K562 (cell line): ENCODE data around the gene DMRTA1. TPM values are rescaled to one million over a fixed set of nuclear protein-coding genes. Genes with fewer than 3 reads are reported as not detected.

Experiments
- ATAC-seq: fragments of 200-7000 bp; cut with Tn5 transposase; 3 replicates; pipeline ENCODE4 v1.9.1; 2020; ENCODE audit warnings: moderate library complexity
- BruUV-seq: library from RNA; stranded (reverse); fragments of 400-500 nt; replicated peaks from 2 replicates; lab custom pipeline; 2021; lab: Mats Ljungman, UMichigan
- CTCF ChIA-PET: fragments of 300-600 bp; formaldehyde crosslinking; extraction: SDS; loops from one replicate; lab custom pipeline; 2021; ENCODE audit warnings: low intra/inter-chr PET ratio; lab: Yijun Ruan, JAX
- POLR2A ChIA-PET: fragments of 300-600, 350-650 bp; sonication (Branson Sonifier 250); formaldehyde crosslinking; extraction: SDS; loops from one replicate; lab custom pipeline; 2021; ENCODE audit warnings: antibody characterized with exemption, inconsistent platforms; lab: Yijun Ruan, JAX
- DNase-seq, 4 experiments: peaks; one replicate each; pipeline versions ENCODE4 v3.0.0 to v3.0.0-alpha.2; 2011 to 2018; ENCODE audit warnings: low spot score in 3 of 4, mixed read lengths in 3 of 4; ENCODE audit errors: extremely low read depth in 1 of 4
- FAIRE-seq: peaks from 2 replicates; lab custom pipeline; 2011; peaks lifted over from hg19 to GRCh38; lab: Jason Lieb, UNC
- H2AFZ ChIP-seq: 2 replicates; pipeline ENCODE4 v1.6.0; 2011; ENCODE audit warnings: low read depth, low read length, control low read depth, inconsistent platforms
- H3K27ac ChIP-seq: fragments of 200-600 bp; 3 replicates; pipeline ENCODE4 v1.8.0; 2011; ENCODE audit warnings: low read depth, mild to moderate bottlenecking, control low read depth, inconsistent platforms, low read length, moderate library complexity, mixed read lengths; ENCODE audit errors: extremely low read depth
- H3K27me3 ChIP-seq, 2 experiments: fragments of 300-600 bp in 1 of 2; 2 replicates in 1 of 2; 3 replicates in 1 of 2; pipeline versions ENCODE4 v1.6.0 to v1.8.0; 2011; ENCODE audit warnings: inconsistent platforms in 2 of 2, low read length in 2 of 2, mild to moderate bottlenecking in 1 of 2, mixed read lengths in 1 of 2, moderate library complexity in 1 of 2; ENCODE audit not compliant: control insufficient read depth in 2 of 2, insufficient read depth in 2 of 2
- H3K36me3 ChIP-seq: fragments of 300-600 bp; 3 replicates; pipeline ENCODE4 v1.8.0; 2011; ENCODE audit warnings: mild to moderate bottlenecking, low read length, inconsistent platforms; ENCODE audit not compliant: control insufficient read depth, insufficient read depth
- H3K4me1 ChIP-seq, 2 experiments: fragments of 200-600 bp in 1 of 2; replicated peaks in 1 of 2; 2 replicates in 1 of 2; 3 replicates in 1 of 2; pipeline versions ENCODE4 v1.5.1 to v1.8.0; 2011; ENCODE audit warnings: inconsistent platforms in 2 of 2, low read length in 2 of 2, mild to moderate bottlenecking in 1 of 2, mixed read lengths in 1 of 2, moderate library complexity in 1 of 2; ENCODE audit not compliant: control insufficient read depth in 2 of 2, insufficient read depth in 2 of 2
- H3K4me2 ChIP-seq: 2 replicates; pipeline ENCODE4 v1.6.1; 2011; ENCODE audit warnings: low read length, control low read depth, inconsistent platforms, mixed read lengths; ENCODE audit not compliant: insufficient read depth
- H3K4me3 ChIP-seq: fragments of 200-600 bp; sonication (generic), shearing (Covaris generic); 2 replicates; pipeline ENCODE4 v1.5.1; 2016; ENCODE audit warnings: control low read depth, inconsistent platforms
- H3K79me2 ChIP-seq: fragments of 200-600 bp; 3 replicates; pipeline ENCODE4 v1.8.0; 2011; ENCODE audit warnings: low read length, inconsistent platforms; ENCODE audit not compliant: control insufficient read depth, insufficient read depth
- H3K9ac ChIP-seq, 2 experiments: 2 replicates each; pipeline versions ENCODE4 v1.6.0 to v1.6.1; 2011; ENCODE audit warnings: low read depth in 2 of 2, low read length in 2 of 2, control low read depth in 1 of 2, inconsistent platforms in 1 of 2, mild to moderate bottlenecking in 1 of 2, mixed read lengths in 1 of 2; ENCODE audit not compliant: insufficient read depth in 1 of 2
- H3K9me1 ChIP-seq: one replicate; pipeline ENCODE4 v1.6.0; 2011; ENCODE audit warnings: inconsistent platforms, mild to moderate bottlenecking, low read length, moderate library complexity; ENCODE audit not compliant: control insufficient read depth, insufficient read depth
- H3K9me3 ChIP-seq: replicated peaks from 2 replicates; pipeline ENCODE4 v1.5.1; 2011; ENCODE audit warnings: low read depth, low read length, inconsistent platforms; ENCODE audit not compliant: control insufficient read depth, insufficient read depth
- H4K20me1 ChIP-seq: replicated peaks from 2 replicates; pipeline ENCODE4 v1.6.1; 2011; ENCODE audit warnings: low read length, inconsistent platforms, mixed read lengths; ENCODE audit not compliant: control insufficient read depth, insufficient read depth
- CSDE1 ChIP-seq, 2 experiments: fragments of 450-650 bp; IDR thresholded peaks; 2 replicates each; pipeline ENCODE4 v1.6.1; 2016; ENCODE audit warnings: mild to moderate bottlenecking in 1 of 2
- EWSR1 ChIP-seq: fragments of 450-650 bp; IDR thresholded peaks from 2 replicates; pipeline ENCODE4 v1.6.1; 2018; ENCODE audit warnings: borderline replicate concordance, mild to moderate bottlenecking, low read depth, moderate library complexity; ENCODE audit not compliant: partially characterized antibody
- HCFC1 ChIP-seq: IDR thresholded peaks from 2 replicates; pipeline ENCODE4 v1.6.1; 2012; ENCODE audit warnings: low read depth, low read length, improper control_type of control experiment
- NEUROD1 ChIP-seq: fragments of 150-350 bp; IDR thresholded peaks from 2 replicates; pipeline ENCODE4 v1.6.1; 2014; ENCODE audit warnings: borderline replicate concordance, low read length, low read depth; ENCODE audit not compliant: partially characterized antibody
- NR2C1 ChIP-seq, 2 experiments: fragments of 450-650 bp; IDR thresholded peaks; 2 replicates each; pipeline ENCODE4 v1.6.1; 2017; ENCODE audit warnings: mild to moderate bottlenecking in 2 of 2, antibody characterized with exemption in 1 of 2, inconsistent platforms in 1 of 2, missing compliant biosample characterization in 1 of 2, missing genetic modification characterization in 1 of 2
- POLR2A ChIP-seq: fragments of 450-650 bp; conservative IDR thresholded peaks from 2 replicates; pipeline ENCODE4 v1.6.1; 2016
- POLR2AphosphoS2 ChIP-seq: IDR thresholded peaks from 2 replicates; pipeline ENCODE4 v1.6.1; 2012; ENCODE audit warnings: low read length, improper control_type of control experiment
- PURB ChIP-seq: sonication (generic); formaldehyde crosslinking; IDR thresholded peaks from 2 replicates; pipeline ENCODE4 v1.9.0; 2021; ENCODE audit warnings: low read depth, mild to moderate bottlenecking, missing genetic modification reagents
- ZEB2 ChIP-seq: fragments of 450-650 bp; IDR thresholded peaks from 2 replicates; pipeline ENCODE4 v1.6.1; 2016
- ZNF12 ChIP-seq: sonication (generic); formaldehyde crosslinking; IDR thresholded peaks from 2 replicates; pipeline ENCODE4 v1.4.0; 2020; ENCODE audit warnings: mild to moderate bottlenecking, missing genetic modification reagents
- ZNF232 ChIP-seq: sonication (generic); formaldehyde crosslinking; IDR thresholded peaks from 2 replicates; pipeline ENCODE4 v1.8.0; 2022; ENCODE audit warnings: mild to moderate bottlenecking, missing genetic modification reagents
- WGBS: fragments of 100-300 bp; shearing (Covaris generic); methylation state at CpG from one replicate; pipeline ENCODE4 v1.1.6; 2016; ENCODE audit warnings: low coverage, mixed read lengths; ENCODE audit not compliant: insufficient coverage; ENCODE audit errors: missing lambda C conversion rate; 5-methylcytosine and 5-hydroxymethylcytosine counted together
- in situ Hi-C: fragments of 300-500 bp; cut with MboI; formaldehyde crosslinking; loops from 4 replicates; pipeline ENCODE4 v1.15.0; 2018; ENCODE audit warnings: inconsistent platforms, mixed read lengths
- intact Hi-C: fragments of 100-400 bp; cut with micrococcal nuclease; formaldehyde crosslinking; loops from 2 replicates; pipeline ENCODE4 v1.14.2; 2022
- polyA plus RNA-seq, 8 experiments: library from polyadenylated mRNA; depleted of rRNA in 4 of 8; stranded (reverse) in 5 of 8; unstranded in 3 of 8; fragments of >200 nt; fragmentation: Nextera tagmentation in 2 of 8; fragmentation: Illumina TruSeq in 1 of 8; extraction: Ambion mirVana in 2 of 8; extraction: Trizol in 1 of 8; gene quantifications; 2 replicates each; pipeline versions ENCODE4 v1.2.1 to v1.2.3, GENCODE V29; 2011 to 2014; ENCODE audit warnings: inconsistent platforms in 1 of 8, missing spikeins in 1 of 8
- total RNA-seq, 7 experiments: library from RNA; depleted of rRNA in 6 of 7; stranded (reverse); fragments of >200 nt in 6 of 7; fragmentation: Illumina TruSeq in 2 of 7; extraction: Trizol in 2 of 7; gene quantifications; 2 replicates each; pipeline versions ENCODE4 v1.2.1 to v1.2.3, GENCODE V29; 2011 to 2021; ENCODE audit warnings: low replicate concordance in 1 of 7
- TF ChIP-seq, protein P1 (sequence below): sonication (generic); formaldehyde crosslinking; IDR thresholded peaks from 2 replicates; pipeline ENCODE4 v1.8.1; 2022; ENCODE audit warnings: missing genetic modification reagents
- TF ChIP-seq, protein P2 (sequence below): sonication (generic); formaldehyde crosslinking; IDR thresholded peaks from 2 replicates; pipeline ENCODE4 v1.9.0; 2022; ENCODE audit warnings: mild to moderate bottlenecking, missing genetic modification reagents
- TF ChIP-seq, protein P3 (sequence below), 3 experiments: IDR thresholded peaks in 2 of 3; conservative IDR thresholded peaks in 1 of 3; 2 replicates each; pipeline ENCODE4 v1.5.1; 2011 to 2012; ENCODE audit warnings: low read length in 3 of 3, mild to moderate bottlenecking in 3 of 3, control low read depth in 2 of 3, improper control_type of control experiment in 1 of 3, inconsistent platforms in 1 of 3, low read depth in 1 of 3, mixed read lengths in 1 of 3, moderate library complexity in 1 of 3; ENCODE audit not compliant: insufficient read depth in 2 of 3
- TF ChIP-seq, protein P4 (sequence below), 3 experiments: fragments of 200-800 bp in 1 of 3; fragments of 250-450 bp in 1 of 3; fragments of 450-650 bp in 1 of 3; sonication (Bioruptor Pico) in 1 of 3; sonication (Bioruptor generic) in 1 of 3; formaldehyde crosslinking in 1 of 3; IDR thresholded peaks; 2 replicates each; pipeline versions ENCODE4 v1.6.1 to v1.8.0; 2016 to 2022; ENCODE audit warnings: mild to moderate bottlenecking in 2 of 3, missing genetic modification characterization in 2 of 3, missing compliant biosample characterization in 1 of 3, moderate library complexity in 1 of 3

Gene DMRTA1
- total and polyA plus RNA-seq, 9 of the 15 experiments (the other 6 are each of a cell fraction or from before 2014, with no cell fraction given), result not detected

DNA sequence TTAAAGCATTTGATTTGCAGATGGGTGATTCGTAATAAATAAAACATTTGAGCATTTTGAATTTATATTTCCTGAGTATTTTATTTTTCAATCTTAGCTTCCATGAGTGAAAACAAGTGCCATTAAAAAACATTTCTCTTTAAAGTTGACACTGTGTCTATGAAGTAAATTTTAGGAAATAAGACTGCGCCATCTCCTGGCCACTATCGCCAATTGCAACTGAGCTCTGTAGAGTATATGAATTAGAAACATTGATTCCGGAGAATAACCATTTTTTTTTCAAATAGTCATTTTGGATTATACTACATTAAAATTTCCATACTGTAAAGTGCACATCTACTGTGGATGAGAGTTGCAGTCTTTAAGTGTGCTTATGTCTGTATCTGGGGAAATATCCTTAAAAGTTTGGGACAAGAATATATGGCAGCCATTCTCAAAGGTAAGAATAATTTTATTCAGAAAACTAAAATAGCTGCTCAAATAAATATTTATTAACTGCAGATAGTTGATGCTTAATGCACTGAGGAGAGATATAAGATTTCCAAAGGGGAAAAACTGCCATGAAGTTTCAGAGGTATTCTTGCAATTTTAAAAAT is 5.9 kb downstream of the DMRTA1 start (continued):
- TF ChIP-seq EWSR1 (no peak), ZNF12 (CRISPR knock-in tag) (no peak), ZEB2 (no peak)

DNA sequence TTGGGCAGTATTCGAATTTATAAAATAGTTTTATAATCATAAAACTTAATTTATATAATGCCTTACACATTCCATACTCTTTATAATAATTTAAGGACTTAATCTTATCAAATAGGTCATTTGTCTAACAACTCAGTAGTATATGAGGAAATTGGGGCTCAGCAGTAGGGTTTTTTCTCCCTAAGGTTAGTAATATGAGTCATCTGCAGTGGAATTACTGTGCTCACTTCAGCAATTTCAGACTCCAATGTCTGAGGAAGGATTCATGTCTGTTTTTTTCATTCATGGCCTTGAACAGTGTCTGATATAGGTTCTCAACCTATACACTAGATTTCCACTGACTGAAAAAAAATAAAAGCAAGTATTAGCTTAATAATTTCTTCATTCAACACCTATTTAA is 7.4 kb downstream of the DMRTA1 start:
- no peak overlapping the region for H3K27ac ChIP-seq
- no peaks in the 10 kb centered on the region for H3K4me1 ChIP-seq
- in situ Hi-C loops (no loop called here), intact Hi-C loops (no loop called here)
- BruUV-seq, result no TSS peak
- no peaks in the 10 kb centered on the region for H3K27me3 ChIP-seq
- H4K20me1 ChIP-seq, result no peaks in the 10 kb centered on the region
- no peaks in the 10 kb centered on the region for H3K79me2 ChIP-seq
- H3K4me3 ChIP-seq, result no peak overlapping the region
- no peaks in the 10 kb centered on the region for H3K36me3 ChIP-seq
- no peaks in the 10 kb centered on the region for H3K9me3 ChIP-seq
- ChIA-PET CTCF (no interaction called here), POLR2A (no interaction called here)
- H3K4me2 ChIP-seq, result no peak overlapping the region
- ATAC-seq (no peak), FAIRE-seq (no peak), DNase-seq (no peak)
- H2AFZ ChIP-seq, result no peak overlapping the region
- no peak overlapping the region for H3K9ac ChIP-seq
- H3K9me1 ChIP-seq, result no peaks in the 10 kb centered on the region
- no CpG with 5 or more reads among the region's 1 CpG for WGBS
- TF ChIP-seq NR2C1 (IDR thresholded peaks at IDR 0.05) (no peak), NR2C1 (tag; IDR thresholded peaks at IDR 0.05) (no peak), POLR2A (no peak), POLR2AphosphoS2 (no peak), NEUROD1 (no peak), ZNF232 (CRISPR knock-in tag) (no peak), CSDE1 (IDR thresholded peaks at IDR 0.05) (no peak), PURB (CRISPR knock-in tag) (no peak), HCFC1 (no peak)
- TF ChIP-seq, protein P1, sequence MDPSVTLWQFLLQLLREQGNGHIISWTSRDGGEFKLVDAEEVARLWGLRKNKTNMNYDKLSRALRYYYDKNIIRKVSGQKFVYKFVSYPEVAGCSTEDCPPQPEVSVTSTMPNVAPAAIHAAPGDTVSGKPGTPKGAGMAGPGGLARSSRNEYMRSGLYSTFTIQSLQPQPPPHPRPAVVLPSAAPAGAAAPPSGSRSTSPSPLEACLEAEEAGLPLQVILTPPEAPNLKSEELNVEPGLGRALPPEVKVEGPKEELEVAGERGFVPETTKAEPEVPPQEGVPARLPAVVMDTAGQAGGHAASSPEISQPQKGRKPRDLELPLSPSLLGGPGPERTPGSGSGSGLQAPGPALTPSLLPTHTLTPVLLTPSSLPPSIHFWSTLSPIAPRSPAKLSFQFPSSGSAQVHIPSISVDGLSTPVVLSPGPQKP (CRISPR knock-in tag), result no peak
- TF ChIP-seq, protein P2, sequence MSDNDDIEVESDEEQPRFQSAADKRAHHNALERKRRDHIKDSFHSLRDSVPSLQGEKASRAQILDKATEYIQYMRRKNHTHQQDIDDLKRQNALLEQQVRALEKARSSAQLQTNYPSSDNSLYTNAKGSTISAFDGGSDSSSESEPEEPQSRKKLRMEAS, result no peak
- TF ChIP-seq, protein P3, sequence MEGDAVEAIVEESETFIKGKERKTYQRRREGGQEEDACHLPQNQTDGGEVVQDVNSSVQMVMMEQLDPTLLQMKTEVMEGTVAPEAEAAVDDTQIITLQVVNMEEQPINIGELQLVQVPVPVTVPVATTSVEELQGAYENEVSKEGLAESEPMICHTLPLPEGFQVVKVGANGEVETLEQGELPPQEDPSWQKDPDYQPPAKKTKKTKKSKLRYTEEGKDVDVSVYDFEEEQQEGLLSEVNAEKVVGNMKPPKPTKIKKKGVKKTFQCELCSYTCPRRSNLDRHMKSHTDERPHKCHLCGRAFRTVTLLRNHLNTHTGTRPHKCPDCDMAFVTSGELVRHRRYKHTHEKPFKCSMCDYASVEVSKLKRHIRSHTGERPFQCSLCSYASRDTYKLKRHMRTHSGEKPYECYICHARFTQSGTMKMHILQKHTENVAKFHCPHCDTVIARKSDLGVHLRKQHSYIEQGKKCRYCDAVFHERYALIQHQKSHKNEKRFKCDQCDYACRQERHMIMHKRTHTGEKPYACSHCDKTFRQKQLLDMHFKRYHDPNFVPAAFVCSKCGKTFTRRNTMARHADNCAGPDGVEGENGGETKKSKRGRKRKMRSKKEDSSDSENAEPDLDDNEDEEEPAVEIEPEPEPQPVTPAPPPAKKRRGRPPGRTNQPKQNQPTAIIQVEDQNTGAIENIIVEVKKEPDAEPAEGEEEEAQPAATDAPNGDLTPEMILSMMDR (IDR thresholded peaks at IDR 0.05 in 2 of 3, conservative IDR thresholded peaks at IDR 0.05 in 1 of 3; ENCODE audit: insufficient read depth in 2 of 3, low read depth in 1 of 3, low read length in 3 of 3), result no peak
- TF ChIP-seq, protein P4, sequence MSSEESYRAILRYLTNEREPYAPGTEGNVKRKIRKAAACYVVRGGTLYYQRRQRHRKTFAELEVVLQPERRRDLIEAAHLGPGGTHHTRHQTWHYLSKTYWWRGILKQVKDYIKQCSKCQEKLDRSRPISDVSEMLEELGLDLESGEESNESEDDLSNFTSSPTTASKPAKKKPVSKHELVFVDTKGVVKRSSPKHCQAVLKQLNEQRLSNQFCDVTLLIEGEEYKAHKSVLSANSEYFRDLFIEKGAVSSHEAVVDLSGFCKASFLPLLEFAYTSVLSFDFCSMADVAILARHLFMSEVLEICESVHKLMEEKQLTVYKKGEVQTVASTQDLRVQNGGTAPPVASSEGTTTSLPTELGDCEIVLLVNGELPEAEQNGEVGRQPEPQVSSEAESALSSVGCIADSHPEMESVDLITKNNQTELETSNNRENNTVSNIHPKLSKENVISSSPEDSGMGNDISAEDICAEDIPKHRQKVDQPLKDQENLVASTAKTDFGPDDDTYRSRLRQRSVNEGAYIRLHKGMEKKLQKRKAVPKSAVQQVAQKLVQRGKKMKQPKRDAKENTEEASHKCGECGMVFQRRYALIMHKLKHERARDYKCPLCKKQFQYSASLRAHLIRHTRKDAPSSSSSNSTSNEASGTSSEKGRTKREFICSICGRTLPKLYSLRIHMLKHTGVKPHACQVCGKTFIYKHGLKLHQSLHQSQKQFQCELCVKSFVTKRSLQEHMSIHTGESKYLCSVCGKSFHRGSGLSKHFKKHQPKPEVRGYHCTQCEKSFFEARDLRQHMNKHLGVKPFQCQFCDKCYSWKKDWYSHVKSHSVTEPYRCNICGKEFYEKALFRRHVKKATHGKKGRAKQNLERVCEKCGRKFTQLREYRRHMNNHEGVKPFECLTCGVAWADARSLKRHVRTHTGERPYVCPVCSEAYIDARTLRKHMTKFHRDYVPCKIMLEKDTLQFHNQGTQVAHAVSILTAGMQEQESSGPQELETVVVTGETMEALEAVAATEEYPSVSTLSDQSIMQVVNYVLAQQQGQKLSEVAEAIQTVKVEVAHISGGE (CRISPR knock-in tag; IDR thresholded peaks at IDR 0.05), result no peak
